ENCODE data around the gene PLAGL2.

Gene PLAGL2

DNA sequence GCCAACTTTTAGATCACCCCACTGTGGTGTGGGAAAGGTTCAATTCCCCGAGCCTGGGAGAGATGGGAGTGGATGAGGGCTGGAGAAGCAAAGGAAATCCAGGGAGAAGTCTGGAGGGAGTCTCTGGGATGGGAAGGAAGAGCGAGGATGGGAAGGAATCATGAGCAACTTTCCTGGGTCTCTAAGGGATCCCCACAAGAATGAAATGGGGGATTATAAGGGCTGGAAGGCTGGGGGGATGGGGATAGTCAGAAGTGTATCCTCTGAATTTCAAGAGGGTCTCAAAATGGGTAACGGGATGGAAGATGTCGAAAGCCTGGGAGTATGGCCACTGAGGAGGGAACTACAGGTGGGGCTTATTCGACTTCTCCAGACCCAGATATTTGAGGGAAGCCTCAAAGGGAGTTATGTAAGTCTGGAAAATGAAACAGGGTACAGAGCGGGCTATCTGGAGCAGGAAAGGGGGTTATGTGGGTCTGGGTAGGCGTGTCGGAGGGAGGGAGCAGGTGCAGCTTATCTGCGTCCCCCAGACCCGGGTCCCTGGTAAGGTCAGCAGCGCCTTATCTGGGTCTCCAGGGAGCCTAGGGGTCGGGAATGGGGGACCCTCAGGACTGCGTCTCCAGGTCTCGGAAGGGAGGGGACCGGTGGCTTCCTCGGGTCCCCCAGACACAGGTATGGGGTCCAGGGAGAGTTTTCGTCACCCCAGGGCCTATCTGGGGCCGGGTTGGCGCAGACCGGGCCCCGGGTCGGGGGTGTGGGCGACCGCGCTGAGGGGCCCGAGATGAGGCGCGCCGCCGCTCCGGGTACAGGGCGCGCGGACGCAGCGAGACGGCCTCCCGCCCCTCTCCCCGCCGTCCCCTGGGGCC lies 550 bp downstream of the PLAGL2 start:
- TF ChIP-seq, protein P1, sequence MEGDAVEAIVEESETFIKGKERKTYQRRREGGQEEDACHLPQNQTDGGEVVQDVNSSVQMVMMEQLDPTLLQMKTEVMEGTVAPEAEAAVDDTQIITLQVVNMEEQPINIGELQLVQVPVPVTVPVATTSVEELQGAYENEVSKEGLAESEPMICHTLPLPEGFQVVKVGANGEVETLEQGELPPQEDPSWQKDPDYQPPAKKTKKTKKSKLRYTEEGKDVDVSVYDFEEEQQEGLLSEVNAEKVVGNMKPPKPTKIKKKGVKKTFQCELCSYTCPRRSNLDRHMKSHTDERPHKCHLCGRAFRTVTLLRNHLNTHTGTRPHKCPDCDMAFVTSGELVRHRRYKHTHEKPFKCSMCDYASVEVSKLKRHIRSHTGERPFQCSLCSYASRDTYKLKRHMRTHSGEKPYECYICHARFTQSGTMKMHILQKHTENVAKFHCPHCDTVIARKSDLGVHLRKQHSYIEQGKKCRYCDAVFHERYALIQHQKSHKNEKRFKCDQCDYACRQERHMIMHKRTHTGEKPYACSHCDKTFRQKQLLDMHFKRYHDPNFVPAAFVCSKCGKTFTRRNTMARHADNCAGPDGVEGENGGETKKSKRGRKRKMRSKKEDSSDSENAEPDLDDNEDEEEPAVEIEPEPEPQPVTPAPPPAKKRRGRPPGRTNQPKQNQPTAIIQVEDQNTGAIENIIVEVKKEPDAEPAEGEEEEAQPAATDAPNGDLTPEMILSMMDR (IDR thresholded peaks at IDR 0.05): no peak
- TF ChIP-seq ZFX (IDR thresholded peaks at IDR 0.05; ENCODE audit: borderline replicate concordance): no peak
- peak overlapping the region; percentile 81 for H3K27ac ChIP-seq

DNA sequence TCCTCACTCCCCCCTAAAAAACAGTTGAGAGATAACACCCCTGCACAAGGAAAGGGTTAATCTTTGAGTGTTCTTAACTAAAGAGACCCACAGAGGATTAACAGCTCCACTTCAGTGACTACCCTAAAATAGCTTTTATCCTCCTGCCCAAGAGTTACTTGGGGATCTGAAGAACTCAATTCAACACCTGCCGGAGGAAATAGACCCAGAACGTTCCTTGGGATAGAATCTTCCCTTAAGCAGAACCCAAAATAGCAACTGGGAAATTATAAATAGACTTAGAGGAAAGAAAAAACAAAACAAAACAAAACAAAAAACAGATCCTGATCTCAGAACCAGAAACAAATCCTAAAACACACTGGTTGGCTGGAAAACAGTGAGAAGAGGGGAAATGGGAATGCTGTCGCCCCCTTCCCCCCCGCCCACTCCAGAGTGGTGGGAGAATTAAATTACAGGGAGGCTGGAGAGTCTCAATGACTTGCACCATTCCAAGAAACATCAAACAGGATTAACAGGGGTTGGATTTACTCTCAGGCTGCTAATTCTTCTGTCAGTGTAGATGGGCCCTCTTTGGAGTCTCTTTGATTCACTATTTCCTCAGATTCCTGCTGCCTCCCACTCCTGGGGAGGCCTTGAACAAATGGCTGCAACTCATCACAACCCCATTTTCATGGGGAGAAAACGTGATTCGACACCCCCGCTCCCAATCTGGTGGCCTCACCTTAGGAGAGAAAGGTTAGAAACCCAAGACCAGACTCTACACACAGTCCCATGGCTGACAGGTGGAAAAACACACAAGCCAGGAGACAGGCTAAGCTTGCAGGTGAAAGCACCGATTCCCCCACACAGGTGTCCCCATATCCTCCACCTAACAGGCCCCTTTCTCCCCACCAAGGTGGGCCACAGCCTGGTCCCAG lies 1.4 kb downstream of the PLAGL2 start:
- peak overlapping the region; percentile 81 for H3K27ac ChIP-seq
- TF ChIP-seq ZFX (IDR thresholded peaks at IDR 0.05; ENCODE audit: borderline replicate concordance): no peak
- TF ChIP-seq, protein P1 (IDR thresholded peaks at IDR 0.05): no peak

DNA sequence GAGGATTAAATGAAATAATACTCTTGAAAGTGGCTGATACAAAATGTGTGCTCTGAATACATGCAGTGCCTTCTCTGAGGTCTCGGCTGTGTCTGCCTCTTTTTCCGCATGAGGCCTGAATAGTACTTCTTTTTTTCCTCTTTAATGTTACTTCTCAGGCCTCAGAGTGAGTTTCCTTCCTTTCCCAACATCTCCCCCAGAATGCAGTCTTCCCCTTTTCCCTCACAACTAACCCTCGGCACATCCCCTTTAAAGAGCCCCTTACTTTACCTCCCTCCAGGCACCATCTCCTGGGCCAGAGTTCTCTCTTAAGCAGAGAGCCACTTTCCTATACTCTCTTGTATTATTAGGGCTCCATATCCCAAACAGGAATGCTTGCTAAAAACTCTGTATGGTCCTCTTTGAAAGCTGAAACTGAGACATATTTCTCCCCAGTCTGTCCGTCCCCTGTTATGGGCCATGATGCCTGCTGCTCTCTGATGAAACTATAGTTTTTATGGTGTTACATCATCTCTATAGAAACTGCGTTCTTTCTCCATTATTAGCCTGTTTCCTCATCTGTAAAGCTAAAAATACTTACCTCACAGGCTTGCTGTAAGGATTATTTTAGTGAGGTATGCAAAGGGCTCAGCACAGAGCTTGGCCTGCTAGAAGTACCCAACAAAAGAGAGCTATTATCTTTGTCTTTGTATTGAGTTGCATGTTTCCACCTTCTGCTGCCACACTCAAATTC lies 2.3 kb downstream of the PLAGL2 start:
- TF ChIP-seq ZFX (IDR thresholded peaks at IDR 0.05; ENCODE audit: borderline replicate concordance): no peak
- TF ChIP-seq, protein P1 (IDR thresholded peaks at IDR 0.05): no peak
- H3K27ac ChIP-seq: peak overlapping the region; percentile 81

DNA sequence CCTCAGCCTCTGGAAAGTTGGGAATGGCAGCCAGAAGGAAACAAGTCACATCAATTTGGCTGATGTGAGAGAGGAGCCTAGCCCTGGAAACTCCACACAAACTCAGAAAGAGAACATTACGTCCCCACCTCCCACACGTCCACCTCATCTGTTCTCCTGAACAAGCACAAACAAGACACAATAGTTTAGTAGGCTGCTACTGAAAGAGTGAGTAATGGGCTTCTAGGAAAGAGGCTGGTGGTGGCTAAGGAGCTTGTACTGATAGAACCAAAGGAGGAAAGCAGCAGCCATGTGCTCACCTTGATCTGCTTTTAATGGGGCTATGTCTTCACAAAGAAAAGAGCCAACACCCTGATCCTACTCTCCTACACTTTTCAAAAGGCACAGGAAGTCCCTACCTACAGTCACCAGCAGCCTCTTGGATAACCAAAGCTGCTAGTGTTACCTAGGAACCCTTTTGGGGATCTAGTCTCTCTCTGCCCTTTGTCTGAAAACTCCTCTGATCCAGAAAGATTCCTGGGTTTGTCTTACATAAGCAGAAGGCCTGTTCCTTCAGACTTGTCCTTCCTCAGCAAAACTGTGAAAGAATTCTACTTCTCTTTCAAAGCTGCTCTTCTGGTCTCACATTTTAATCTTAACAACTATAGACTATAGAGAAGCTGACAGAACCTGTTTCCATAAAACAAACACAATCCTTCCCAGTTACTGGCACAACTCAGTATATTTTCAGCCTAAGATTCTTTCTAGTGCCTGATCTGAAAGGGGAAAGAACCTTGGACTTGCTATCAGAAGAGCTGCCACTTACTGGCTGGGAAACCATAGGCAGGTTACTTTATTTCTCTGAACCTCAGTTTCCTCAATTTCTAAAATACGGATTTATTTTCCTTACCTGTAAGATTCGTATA lies 3.1 kb downstream of the PLAGL2 start:
- TF ChIP-seq, protein P1 (IDR thresholded peaks at IDR 0.05): no peak
- TF ChIP-seq ZFX (IDR thresholded peaks at IDR 0.05; ENCODE audit: borderline replicate concordance): no peak
- peak overlapping the region; percentile 81 for H3K27ac ChIP-seq

DNA sequence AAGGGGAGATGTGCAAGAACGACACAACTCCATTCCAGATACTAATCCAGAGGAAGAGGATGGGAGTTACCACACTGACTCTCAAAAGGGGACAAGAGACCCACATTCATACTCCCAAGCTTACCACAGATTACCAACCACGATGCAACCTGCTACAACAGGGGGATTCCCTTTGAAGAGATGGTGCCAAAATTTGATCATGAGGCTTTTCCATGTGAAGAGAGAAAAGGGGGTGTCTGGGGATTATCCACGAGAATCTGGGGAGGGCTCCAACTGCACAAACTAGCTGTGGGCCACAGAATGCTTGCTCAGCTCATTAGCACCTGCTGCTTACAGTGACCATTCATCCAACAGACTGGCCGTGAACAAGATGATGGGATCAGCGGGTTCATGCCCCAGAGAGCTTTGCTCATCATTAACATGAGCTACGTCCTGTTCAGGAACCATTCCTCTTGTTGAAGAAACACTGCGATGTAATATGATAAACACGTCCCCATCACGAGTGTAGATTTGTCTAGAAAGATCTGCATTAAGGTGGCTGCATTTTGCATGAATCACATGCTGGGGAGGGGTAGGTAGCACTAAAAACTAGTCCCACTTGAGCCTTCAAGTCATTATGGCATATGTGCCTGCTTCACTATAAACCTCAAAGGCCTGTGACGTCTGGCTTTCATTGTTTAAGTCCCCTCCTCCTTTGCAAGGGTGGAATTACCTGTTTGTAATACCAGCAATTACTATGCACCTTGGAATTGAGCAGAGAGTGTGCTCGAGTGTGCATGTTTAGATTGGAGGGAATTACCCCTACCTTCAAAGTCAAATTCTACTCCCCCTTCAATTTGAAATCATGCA lies 4.0 kb downstream of the PLAGL2 start:
- no peak for TF ChIP-seq ZFX (IDR thresholded peaks at IDR 0.05; ENCODE audit: borderline replicate concordance)
- TF ChIP-seq, protein P1 (IDR thresholded peaks at IDR 0.05): no peak
- H3K27ac ChIP-seq: peak overlapping the region; percentile 81

All from 22Rv1 (cell line).